ENCODE measurements around the gene CPNE4. TPM values are rescaled to one million over a fixed set of nuclear protein-coding genes. Genes with fewer than 3 reads are reported as not detected.

Gene CPNE4
- total RNA-seq, 2 donors from 2014 or later: 1.7 to 2.5 TPM

DNA sequence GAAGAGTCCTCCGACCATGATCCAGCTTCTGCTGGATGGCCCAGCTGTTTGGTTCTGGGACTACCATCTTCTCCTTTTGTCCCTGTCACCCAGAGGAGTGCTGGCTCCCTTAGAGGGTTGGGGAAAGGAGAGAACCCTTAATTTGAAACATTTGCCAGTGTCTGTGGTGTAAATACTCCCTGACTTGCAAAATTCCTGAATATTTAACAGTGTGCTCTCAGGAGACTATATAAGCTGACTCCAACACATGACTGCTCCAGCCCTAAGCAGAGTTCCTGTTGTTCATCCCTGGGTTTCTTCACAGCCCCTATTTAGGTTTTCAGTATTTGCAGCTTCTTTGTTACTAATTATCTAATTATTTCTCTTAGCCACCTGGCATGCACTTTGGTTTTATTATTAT lies 133.1 kb downstream of the CPNE4 start:
- WGBS, 2 experiments (ENCODE audit: insufficient coverage in 1 of 2, insufficient read length in 1 of 2): 83% methylated on average over 1 of the region's 1 CpG; no CpG with 5 or more reads in 1 of the 2 experiments
- no peaks in the 10 kb centered on the region for H3K36me3 ChIP-seq (ENCODE audit: control insufficient read depth, insufficient read depth, low read length)
- H3K27me3 Mint-ChIP-seq (ENCODE audit: insufficient read depth): peaks cover 3% of the 10 kb centered on the region
- H3K27ac ChIP-seq (ENCODE audit: low read depth, low read length): no peak overlapping the region
- peaks cover 11% of the 10 kb centered on the region for H3K4me1 Mint-ChIP-seq
- no peak overlapping the region for H3K4me3 ChIP-seq (ENCODE audit: low read length)
- no peak overlapping the region for H3K9ac ChIP-seq (ENCODE audit: extremely low read depth, low read length, poor library complexity, severe bottlenecking)
- peaks cover 3% of the 10 kb centered on the region for H3K4me1 ChIP-seq (ENCODE audit: control insufficient read depth, insufficient read depth, low read length)
- H3K9me3 ChIP-seq (ENCODE audit: control insufficient read depth, low read length): no peaks in the 10 kb centered on the region
- no peak overlapping the region for H3K27ac Mint-ChIP-seq
- H3K27me3 ChIP-seq (ENCODE audit: control insufficient read depth, insufficient read depth, low read length, poor library complexity, severe bottlenecking): no peaks in the 10 kb centered on the region
- TF ChIP-seq, protein P1, sequence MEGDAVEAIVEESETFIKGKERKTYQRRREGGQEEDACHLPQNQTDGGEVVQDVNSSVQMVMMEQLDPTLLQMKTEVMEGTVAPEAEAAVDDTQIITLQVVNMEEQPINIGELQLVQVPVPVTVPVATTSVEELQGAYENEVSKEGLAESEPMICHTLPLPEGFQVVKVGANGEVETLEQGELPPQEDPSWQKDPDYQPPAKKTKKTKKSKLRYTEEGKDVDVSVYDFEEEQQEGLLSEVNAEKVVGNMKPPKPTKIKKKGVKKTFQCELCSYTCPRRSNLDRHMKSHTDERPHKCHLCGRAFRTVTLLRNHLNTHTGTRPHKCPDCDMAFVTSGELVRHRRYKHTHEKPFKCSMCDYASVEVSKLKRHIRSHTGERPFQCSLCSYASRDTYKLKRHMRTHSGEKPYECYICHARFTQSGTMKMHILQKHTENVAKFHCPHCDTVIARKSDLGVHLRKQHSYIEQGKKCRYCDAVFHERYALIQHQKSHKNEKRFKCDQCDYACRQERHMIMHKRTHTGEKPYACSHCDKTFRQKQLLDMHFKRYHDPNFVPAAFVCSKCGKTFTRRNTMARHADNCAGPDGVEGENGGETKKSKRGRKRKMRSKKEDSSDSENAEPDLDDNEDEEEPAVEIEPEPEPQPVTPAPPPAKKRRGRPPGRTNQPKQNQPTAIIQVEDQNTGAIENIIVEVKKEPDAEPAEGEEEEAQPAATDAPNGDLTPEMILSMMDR (conservative IDR thresholded peaks at IDR 0.05): no peak
- H3K36me3 Mint-ChIP-seq (ENCODE audit: low read depth): no peaks in the 10 kb centered on the region
- H3K4me3 Mint-ChIP-seq: no peak overlapping the region
- no peaks in the 10 kb centered on the region for H3K9me3 Mint-ChIP-seq
- no peak for DNase-seq

- Histone ChIP-seq H3K9me3 (ENCODE audit: control insufficient read depth, low read length) (no peaks in the 10 kb centered on the region), H3K27ac (ENCODE audit: low read depth, low read length) (no peak overlapping the region), H3K27me3 (ENCODE audit: control insufficient read depth, insufficient read depth, low read length, poor library complexity, severe bottlenecking) (no peaks in the 10 kb centered on the region), H3K4me1 (ENCODE audit: control insufficient read depth, insufficient read depth, low read length) (peaks cover 3% of the 10 kb centered on the region), H3K9ac (ENCODE audit: extremely low read depth, low read length, poor library complexity, severe bottlenecking) (no peak overlapping the region), H3K4me3 (ENCODE audit: low read length) (no peak overlapping the region), H3K36me3 (ENCODE audit: control insufficient read depth, insufficient read depth, low read length) (no peaks in the 10 kb centered on the region)
- no peak for DNase-seq
- peaks cover 3% of the 10 kb centered on the region for H3K27me3 Mint-ChIP-seq (ENCODE audit: insufficient read depth)
- H3K27ac Mint-ChIP-seq: no peak overlapping the region
- WGBS, 2 experiments (ENCODE audit: insufficient coverage in 1 of 2, insufficient read length in 1 of 2): 96 to 100% methylated on average over 1 of the region's 1 CpG
- no peak overlapping the region for H3K4me3 Mint-ChIP-seq
- H3K9me3 Mint-ChIP-seq: no peaks in the 10 kb centered on the region
- no peaks in the 10 kb centered on the region for H3K36me3 Mint-ChIP-seq (ENCODE audit: low read depth)
- TF ChIP-seq, protein P1 (conservative IDR thresholded peaks at IDR 0.05): no peak
- H3K4me1 Mint-ChIP-seq: peaks cover 11% of the 10 kb centered on the region
Measured at GRCh38 chr3:131900891-131901290, 133.9 kb downstream of the CPNE4 start.

- no peak overlapping the region for H3K27ac ChIP-seq (ENCODE audit: low read depth, low read length)
- no peaks in the 10 kb centered on the region for H3K9me3 ChIP-seq (ENCODE audit: control insufficient read depth, low read length)
- no peaks in the 10 kb centered on the region for H3K36me3 Mint-ChIP-seq (ENCODE audit: low read depth)
- H3K4me1 ChIP-seq (ENCODE audit: control insufficient read depth, insufficient read depth, low read length): peaks cover 3% of the 10 kb centered on the region
- no peak overlapping the region for H3K4me3 ChIP-seq (ENCODE audit: low read length)
- H3K36me3 ChIP-seq (ENCODE audit: control insufficient read depth, insufficient read depth, low read length): no peaks in the 10 kb centered on the region
- TF ChIP-seq, protein P1 (conservative IDR thresholded peaks at IDR 0.05): no peak
- no peaks in the 10 kb centered on the region for H3K9me3 Mint-ChIP-seq
- peaks cover 14% of the 10 kb centered on the region for H3K4me1 Mint-ChIP-seq
- WGBS, 2 experiments (ENCODE audit: insufficient coverage in 1 of 2, insufficient read length in 1 of 2): 58 to 100% methylated on average over 1 to 5 of the region's 5 CpGs
- no peak for DNase-seq
- H3K9ac ChIP-seq (ENCODE audit: extremely low read depth, low read length, poor library complexity, severe bottlenecking): no peak overlapping the region
- no peaks in the 10 kb centered on the region for H3K27me3 Mint-ChIP-seq (ENCODE audit: insufficient read depth)
- H3K27me3 ChIP-seq (ENCODE audit: control insufficient read depth, insufficient read depth, low read length, poor library complexity, severe bottlenecking): no peaks in the 10 kb centered on the region
- H3K27ac Mint-ChIP-seq: no peak overlapping the region
- no peak overlapping the region for H3K4me3 Mint-ChIP-seq
Measured at GRCh38 chr3:131899021-131899420, 135.8 kb downstream of the CPNE4 start.

All from endodermal cell (in vitro differentiated cells).